ENCODE data around the gene COL23A1. TPM values are rescaled to one million over a fixed set of nuclear protein-coding genes. Genes with fewer than 3 reads are reported as not detected.
"Not testable (repeated sequence)": the region's sequence is repeated elsewhere in the genome, so short reads cannot be mapped to it uniquely, and the experiment has no call there.

The COL23A1 gene
- polyA plus RNA-seq, 2 of the 4 experiments (the other 2 are of a cell fraction): not detected

DNA sequence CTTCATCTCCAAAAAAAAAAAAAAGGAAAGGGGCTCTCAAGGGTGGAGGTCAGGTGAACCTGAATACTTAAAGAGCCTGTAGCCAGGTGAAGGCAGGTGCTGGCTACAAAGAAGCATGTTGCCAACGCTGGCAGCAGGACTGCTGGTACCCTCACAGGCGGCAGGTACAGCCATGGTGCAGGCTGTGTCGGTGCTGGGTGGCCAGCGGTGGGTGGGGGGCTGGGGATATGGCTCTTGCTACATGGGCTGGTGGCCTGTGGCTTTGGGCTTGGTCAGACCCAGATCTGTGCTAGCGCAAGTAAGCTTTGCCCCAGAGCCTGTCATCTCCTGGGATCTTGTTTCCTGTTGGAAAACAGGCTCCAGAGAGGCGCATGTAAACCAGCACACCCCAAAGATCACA, 271.3 kb downstream of the COL23A1 start:
- WGBS (ENCODE audit: missing lambda C conversion rate): 62% methylated on average over 4 of the region's 6 CpGs
- ChIA-PET CTCF (no interaction called here), POLR2A (no interaction called here)
- DNase-seq (ENCODE audit: low read depth in 1 of 2, low spot score in 1 of 2): no peak
- H3K9me3 ChIP-seq: no peaks in the 10 kb centered on the region
- TF ChIP-seq NPAS2 (CRISPR knock-in tag; IDR thresholded peaks at IDR 0.05; ENCODE audit: borderline replicate concordance) (no peak), CEBPB (IDR thresholded peaks at IDR 0.05) (no peak)
- ATAC-seq: no peak
- no peak overlapping the region for H3K27ac ChIP-seq
- H3K4me2 ChIP-seq: no peak overlapping the region
- no peaks in the 10 kb centered on the region for H3K4me1 ChIP-seq
- no peak for FAIRE-seq
- no peak overlapping the region for H3K4me3 ChIP-seq

DNA sequence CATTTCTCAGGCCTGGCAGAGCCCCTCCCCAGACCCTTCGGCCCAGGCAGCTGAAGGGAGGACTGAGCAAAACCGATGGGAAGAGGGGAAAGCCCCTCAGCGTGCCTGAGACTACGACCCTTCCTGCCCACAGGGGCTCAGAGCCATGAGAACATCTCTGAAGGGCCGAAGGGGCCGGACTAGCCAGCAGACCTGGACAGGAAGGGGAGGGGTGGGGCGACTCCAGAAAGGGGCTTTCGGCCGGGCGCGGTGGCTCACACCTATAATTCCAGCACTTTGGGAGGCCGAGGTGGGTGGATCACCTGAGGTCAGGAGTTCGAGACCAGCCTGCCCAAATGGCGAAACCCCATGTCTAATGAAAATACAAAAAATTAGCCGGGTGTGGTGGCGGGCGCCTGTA, 271.8 kb downstream of the COL23A1 start:
- H3K27ac ChIP-seq: no peak overlapping the region
- no peak for ATAC-seq
- no peaks in the 10 kb centered on the region for H3K4me1 ChIP-seq
- no peak for DNase-seq (ENCODE audit: low read depth in 1 of 2, low spot score in 1 of 2)
- no peak overlapping the region for H3K4me2 ChIP-seq
- ChIA-PET CTCF (no interaction called here), POLR2A (no interaction called here)
- 54% methylated on average over 13 of the region's 17 CpGs for WGBS (ENCODE audit: missing lambda C conversion rate)
- TF ChIP-seq NPAS2 (CRISPR knock-in tag; IDR thresholded peaks at IDR 0.05; ENCODE audit: borderline replicate concordance) (no peak), TFCP2L1 (CRISPR knock-in tag; IDR thresholded peaks at IDR 0.05) (no peak), ZNF302 (CRISPR knock-in tag; IDR thresholded peaks at IDR 0.05) (no peak), FOSL2 (IDR thresholded peaks at IDR 0.05) (no peak), FOSL2 (CRISPR knock-in tag; IDR thresholded peaks at IDR 0.05) (no peak), GATA3 (IDR thresholded peaks at IDR 0.05; ENCODE audit: borderline replicate concordance) (no peak), TP53 (CRISPR knock-in tag; IDR thresholded peaks at IDR 0.05) (no peak), FOSB (CRISPR knock-in tag; IDR thresholded peaks at IDR 0.05) (no peak), ESRRA (IDR thresholded peaks at IDR 0.05; ENCODE audit: borderline replicate concordance, low read length) (no peak), EHMT2 (IDR thresholded peaks at IDR 0.05; ENCODE audit: low read depth) (no peak), POLR2AphosphoS2 (conservative IDR thresholded peaks at IDR 0.05; ENCODE audit: low read length) (no peak), CBX2 (IDR thresholded peaks at IDR 0.05; ENCODE audit: borderline replicate concordance, low read depth) (no peak), EHF (CRISPR knock-in tag; IDR thresholded peaks at IDR 0.05) (no peak), RCOR1 (IDR thresholded peaks at IDR 0.05; ENCODE audit: low read depth, low read length) (no peak), HOXA7 (CRISPR knock-in tag; IDR thresholded peaks at IDR 0.05) (no peak)
- TF ChIP-seq, protein P1, sequence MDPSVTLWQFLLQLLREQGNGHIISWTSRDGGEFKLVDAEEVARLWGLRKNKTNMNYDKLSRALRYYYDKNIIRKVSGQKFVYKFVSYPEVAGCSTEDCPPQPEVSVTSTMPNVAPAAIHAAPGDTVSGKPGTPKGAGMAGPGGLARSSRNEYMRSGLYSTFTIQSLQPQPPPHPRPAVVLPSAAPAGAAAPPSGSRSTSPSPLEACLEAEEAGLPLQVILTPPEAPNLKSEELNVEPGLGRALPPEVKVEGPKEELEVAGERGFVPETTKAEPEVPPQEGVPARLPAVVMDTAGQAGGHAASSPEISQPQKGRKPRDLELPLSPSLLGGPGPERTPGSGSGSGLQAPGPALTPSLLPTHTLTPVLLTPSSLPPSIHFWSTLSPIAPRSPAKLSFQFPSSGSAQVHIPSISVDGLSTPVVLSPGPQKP (IDR thresholded peaks at IDR 0.05; ENCODE audit: low read depth, low read length): no peak
- TF ChIP-seq, protein P2, sequence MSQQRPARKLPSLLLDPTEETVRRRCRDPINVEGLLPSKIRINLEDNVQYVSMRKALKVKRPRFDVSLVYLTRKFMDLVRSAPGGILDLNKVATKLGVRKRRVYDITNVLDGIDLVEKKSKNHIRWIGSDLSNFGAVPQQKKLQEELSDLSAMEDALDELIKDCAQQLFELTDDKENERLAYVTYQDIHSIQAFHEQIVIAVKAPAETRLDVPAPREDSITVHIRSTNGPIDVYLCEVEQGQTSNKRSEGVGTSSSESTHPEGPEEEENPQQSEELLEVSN (IDR thresholded peaks at IDR 0.05; ENCODE audit: borderline replicate concordance, low read depth): no peak
- TF ChIP-seq, protein P3, sequence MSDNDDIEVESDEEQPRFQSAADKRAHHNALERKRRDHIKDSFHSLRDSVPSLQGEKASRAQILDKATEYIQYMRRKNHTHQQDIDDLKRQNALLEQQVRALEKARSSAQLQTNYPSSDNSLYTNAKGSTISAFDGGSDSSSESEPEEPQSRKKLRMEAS (IDR thresholded peaks at IDR 0.05): no peak
- H3K9me3 ChIP-seq: no peaks in the 10 kb centered on the region
- H3K4me3 ChIP-seq: no peak overlapping the region
- no peak for FAIRE-seq

DNA sequence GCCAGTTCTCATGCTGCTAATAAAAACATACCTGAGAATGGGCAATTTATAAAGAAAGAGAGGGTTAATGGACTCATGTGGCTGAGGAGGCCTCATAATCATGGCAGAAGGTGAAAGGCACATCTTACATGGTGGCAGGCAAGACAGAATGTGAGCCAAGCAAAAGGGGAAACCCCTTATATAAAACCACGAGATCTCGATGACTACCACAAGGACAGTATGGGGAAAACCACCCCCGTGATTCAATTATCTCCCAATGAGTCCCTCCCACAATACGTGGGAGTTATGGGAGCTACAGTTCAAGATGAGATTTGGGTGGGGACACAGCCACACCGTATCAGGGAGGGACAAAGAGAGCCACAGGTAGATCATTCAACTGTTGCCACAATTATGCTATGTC, 272.5 kb downstream of the COL23A1 start:
- WGBS (ENCODE audit: missing lambda C conversion rate): 23% methylated on average over 5 of the region's 5 CpGs
- FAIRE-seq; DNase-seq (ENCODE audit: low read depth in 1 of 2, low spot score in 1 of 2); H3K4me3 ChIP-seq; H3K27ac ChIP-seq; H3K9me3 ChIP-seq; POLR2A ChIA-PET; ATAC-seq; H3K4me1 ChIP-seq; H3K4me2 ChIP-seq; CTCF ChIA-PET: not testable (repeated sequence)

All from A549 (cell line).